GM21717 (cell line): ENCODE measurements around the gene AHSG.
A peak's percentile ranks its signal among the peaks of the same experiment; 100 is the strongest.
"Not testable (repeated sequence)": the region's sequence is repeated elsewhere in the genome, so short reads cannot be mapped to it uniquely, and the experiment has no call there.

Experiments used
- ATAC-seq: cut with Tn5 transposase; IDR thresholded peaks from one replicate; pipeline ENCODE4 v1.9.1; 2021; ENCODE audit warnings: mild to moderate bottlenecking, moderate library complexity; ENCODE audit not compliant: unreplicated experiment

The AHSG gene, protein sequence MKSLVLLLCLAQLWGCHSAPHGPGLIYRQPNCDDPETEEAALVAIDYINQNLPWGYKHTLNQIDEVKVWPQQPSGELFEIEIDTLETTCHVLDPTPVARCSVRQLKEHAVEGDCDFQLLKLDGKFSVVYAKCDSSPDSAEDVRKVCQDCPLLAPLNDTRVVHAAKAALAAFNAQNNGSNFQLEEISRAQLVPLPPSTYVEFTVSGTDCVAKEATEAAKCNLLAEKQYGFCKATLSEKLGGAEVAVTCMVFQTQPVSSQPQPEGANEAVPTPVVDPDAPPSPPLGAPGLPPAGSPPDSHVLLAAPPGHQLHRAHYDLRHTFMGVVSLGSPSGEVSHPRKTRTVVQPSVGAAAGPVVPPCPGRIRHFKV

DNA sequence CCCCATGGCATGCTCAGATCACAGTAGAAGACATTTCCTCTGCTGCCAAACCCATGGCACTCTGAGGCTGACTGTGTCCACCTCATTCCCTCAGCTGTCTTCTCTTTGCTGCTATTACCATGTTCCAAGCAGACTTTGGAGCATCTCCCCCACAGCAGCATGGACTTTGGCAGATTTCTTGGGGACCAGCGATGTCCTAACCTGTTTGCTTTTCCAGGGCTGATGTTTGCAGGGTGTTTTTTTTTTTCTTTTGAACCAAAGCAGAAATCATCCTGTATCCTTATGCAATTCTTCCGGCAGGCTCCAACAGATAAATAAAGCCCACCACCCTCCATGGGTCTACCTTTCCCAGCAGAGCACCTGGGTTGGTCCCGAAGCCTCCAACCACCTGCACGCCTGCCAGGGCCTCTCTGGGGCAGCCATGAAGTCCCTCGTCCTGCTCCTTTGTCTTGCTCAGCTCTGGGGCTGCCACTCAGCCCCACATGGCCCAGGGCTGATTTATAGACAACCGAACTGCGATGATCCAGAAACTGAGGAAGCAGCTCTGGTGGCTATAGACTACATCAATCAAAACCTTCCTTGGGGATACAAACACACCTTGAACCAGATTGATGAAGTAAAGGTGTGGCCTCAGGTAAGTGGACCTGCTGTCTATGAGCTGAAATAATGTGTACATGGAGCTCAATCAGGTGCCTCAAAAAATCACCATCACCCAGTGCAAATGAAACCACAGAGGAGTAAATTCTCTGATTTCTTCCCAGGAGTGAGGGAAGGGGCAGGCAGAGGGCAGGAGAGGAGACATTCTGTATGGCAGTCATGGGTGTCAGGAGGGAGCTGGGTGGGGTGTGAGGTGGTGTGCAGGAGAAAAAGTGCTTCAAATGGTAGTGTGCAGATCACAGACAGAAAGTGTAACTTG is at the start of gene AHSG:
TSS of gene AHSG (plus strand) at position 340 of the 916 bp plus-strand sequence. CDS start at position 422, 82 bp downstream.
- no peak for ATAC-seq

DNA sequence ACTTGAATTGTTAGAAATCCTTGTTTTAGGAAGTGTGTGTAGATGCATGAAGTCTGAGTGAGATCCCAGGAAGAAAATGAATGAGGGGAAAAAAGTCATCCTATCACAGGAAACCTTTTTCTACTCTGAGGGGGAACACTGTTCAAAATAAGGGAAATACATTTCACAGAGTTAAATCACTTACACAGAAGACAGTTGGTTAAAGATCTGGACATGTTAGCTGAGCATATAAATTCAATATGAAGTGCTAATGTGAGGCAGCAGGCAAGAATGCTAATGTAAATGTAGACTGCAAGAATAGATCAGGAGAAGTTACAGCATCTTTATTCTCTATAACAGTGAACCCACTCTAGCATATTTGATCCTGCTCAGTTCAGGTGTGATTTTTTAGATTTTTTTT is 48.3 kb upstream of the AHSG start:
- no peak for ATAC-seq

DNA sequence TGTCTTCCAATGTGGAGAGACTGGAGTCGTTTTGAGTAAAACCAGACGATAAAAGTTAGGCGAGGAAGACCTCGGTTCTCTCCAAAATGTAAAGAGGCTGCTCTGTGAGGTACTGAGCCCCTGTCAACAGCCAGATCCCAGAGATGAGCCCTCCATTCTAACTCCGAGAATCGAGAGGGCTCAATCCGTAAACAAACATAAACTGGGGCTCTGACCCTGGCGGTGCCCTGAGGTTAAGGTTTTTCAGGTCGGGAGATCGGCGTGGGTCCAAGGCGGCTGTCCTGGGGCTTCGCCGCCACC is 46.1 kb upstream of the AHSG start:
- ATAC-seq: peak; percentile 4

DNA sequence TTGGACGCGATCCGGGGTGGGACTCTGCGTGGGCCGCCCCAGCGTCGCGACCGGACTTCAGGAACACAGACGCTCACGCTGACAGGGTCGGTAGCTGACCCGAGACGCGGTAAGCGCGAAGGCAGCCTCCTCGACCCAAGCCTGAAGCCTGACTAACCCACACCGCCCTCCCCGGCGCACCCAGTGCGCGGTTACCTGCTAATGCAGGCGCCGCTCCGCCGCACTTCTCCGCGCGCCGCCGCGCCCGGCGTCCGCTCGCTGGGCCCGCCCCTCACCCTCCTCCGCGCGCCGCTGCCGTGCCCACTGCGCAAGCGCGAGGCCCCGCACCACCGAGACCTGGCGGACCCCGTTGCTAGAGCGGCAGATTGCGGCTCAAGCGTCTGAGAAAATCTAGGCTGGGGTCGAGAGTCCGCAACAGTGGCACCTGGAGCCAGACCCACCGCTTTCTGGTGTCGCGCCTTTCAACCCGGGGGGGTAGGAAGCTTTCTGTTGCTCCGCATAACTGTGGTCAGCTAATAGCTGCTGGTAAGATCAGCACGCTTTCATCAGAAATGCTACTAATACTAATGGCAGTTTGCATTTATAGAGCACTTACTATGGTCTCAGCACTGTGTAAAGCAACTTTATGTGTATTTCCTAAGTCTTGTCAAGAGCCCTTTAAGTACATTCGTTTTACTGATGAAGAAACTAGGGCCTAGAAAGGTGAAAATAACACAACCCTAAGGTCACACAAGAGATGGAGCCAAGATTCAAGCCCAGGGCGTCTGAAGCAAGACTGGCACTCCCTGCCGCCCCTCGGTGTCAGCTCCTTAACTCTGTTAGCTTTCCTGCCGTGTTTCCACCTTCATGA is 45.6 kb upstream of the AHSG start, which contains the start of gene TBCCD1:
TSS of gene TBCCD1 (minus strand) at position 268 of the 850 bp plus-strand sequence. CDS start 3,010 bp downstream, outside the sequence.
- peak; percentile 39 for ATAC-seq

DNA sequence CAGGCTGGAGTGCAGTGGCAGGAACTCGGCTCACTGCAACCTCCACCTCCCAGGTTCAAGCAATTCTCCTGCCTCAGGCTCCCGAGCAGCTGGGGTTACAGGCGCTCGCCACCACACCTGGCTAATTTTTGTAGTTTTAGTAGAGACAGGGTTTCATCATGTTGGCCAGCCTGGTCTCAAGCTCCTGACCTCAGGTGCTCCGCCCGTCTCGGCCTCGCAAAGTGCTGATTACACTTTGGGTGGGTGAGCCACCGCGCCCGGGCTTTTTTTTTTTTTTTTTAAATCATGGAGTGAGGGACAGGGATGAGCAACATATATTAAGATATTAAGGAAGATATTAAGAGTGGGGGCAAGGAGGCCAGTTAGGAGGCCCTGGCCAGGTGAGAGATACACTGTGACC is 43.5 kb upstream of the AHSG start:
- not testable (repeated sequence) for ATAC-seq

DNA sequence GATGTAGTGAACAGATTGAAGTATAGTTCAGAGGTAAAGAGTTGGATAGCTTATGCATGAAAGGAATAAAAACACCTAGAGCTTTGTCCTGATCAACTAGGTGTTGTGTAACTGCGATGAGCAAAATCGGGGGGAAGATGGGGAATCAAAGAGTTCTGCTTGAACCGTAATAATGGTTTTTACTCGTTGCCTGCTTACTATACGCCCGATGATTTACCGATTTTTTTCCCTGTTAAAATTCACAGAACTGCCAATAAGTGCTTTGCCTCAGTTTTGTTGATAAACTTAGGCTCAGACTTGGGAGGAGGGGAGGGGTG is 43.1 kb upstream of the AHSG start:
- ATAC-seq: no peak

DNA sequence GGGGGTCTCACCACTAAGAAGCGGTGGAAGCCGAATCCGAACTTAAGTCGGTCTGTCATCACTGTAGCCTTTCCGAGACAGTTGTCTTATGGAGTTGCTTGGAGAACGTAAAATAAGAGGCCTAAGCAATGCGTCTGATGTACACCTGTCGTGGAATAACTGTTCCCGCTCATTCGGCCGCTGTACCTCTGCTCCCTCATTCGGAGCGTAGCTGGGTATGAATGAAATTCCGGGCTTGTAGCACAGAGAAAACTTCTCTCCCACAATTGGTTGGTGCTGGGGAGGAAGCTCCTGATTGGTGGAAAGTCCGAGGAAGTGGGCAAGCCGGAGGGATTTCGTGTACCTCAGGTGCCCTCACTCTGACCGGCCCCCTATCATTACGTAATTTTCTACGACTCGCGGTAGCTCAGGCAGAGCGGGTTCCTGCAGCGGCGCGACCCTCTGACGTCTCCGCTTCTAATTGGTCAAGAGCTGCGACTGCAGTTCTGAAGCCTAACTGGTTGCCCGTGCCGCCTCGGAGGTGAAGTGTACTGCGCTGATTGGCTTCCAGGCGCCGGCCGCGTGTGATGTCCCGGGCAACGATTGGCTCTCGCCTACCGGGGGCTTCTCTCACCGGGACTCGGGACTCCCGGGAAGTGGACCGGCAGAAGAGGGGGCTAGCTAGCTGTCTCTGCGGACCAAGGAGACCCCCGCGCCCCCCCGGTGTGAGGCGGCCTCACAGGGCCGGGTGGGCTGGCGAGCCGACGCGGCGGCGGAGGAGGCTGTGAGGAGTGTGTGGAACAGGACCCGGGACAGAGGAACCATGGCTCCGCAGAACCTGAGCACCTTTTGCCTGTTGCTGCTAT is 42.5 kb upstream of the AHSG start, which contains the start of gene DNAJB11:
TSS of gene DNAJB11 (plus strand) at position 625 of the 845 bp plus-strand sequence. CDS start at position 803, 178 bp downstream.
- ATAC-seq: peak; percentile 80

DNA sequence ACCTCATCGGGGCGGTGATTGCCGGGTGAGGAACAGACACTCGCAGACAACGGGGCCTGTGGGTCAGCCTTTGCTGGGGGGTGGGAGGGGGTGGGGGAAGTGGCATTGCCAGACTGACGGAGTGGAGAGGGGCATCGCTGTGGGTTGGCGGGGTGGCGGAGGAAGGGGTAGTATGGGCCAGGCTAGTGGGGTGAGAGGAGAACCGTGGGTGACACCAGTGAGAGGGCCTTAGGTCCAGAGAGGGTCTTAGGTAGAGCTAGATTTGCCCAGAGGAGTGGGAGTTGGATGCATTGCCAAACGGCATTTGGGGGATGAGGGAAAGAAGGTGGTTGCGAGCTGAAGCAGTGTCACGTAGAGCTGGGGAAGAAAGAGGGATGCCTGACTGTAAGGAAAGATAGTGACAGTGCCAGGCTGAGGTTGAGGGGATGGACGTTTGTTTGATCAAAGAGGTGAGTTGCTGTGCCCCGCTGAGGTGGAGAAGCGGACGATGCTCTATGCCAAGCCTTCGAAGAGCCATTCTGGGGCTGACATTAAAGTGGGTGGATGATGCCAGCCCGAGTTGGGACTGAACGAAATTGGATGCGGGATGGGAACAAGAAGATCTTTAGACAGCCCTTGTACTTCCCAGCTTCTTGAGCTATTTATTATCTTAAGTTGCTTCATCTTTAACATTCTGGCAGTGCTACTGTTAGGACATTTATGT is 41.8 kb upstream of the AHSG start:
- no peak for ATAC-seq

DNA sequence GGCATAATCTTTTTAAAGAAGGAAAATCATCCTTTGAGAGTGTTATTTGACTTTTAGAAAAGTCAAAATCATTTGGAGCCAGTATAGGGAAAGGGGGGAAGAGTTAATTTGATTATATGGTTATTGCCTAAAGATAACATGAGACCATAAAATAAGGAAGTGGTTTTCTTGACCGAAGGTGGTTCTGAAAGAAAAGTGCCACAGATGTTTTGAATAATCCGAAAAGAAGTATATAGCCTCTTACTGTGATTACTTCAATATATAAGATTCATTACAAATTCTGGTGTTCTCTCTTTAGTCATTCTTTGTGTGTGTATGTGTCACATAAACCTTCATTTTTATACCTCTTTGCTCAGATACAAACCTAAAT is 41.2 kb upstream of the AHSG start:
- no peak for ATAC-seq

DNA sequence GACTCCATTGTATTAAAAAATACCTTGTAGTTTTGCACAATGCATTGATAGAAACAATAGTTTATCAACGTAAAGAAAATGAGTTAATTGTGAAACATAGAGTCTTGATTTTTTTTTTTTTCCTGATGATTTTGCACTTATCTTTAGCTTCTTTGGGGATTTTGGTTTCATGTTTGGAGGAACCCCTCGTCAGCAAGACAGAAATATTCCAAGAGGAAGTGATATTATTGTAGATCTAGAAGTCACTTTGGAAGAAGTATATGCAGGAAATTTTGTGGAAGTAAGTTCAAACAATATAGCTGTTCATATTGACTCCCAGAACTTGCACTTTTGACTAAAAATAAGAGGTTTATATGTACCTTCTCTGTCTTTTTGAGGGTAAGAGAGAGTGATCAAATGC is 35.3 kb upstream of the AHSG start:
- ATAC-seq: no peak

DNA sequence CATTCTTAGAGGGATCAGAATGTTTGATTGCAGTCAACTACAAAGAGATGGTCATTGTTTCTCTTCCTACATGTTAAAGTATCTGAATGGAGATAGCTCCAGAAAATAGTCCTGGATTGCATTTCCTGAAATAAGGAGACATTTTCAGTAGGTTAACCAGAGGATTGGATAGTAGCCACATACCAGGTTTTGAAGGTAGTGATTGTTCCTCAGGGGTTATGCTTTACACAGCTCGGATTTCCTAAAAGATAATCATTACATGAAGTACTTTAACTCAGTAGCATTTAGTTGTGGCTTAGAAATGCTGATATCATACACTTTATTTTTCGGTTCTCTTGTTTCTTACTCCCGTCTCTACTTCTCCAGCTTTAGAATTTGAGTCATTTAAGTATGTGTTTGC is 32.1 kb upstream of the AHSG start:
- no peak for ATAC-seq

DNA sequence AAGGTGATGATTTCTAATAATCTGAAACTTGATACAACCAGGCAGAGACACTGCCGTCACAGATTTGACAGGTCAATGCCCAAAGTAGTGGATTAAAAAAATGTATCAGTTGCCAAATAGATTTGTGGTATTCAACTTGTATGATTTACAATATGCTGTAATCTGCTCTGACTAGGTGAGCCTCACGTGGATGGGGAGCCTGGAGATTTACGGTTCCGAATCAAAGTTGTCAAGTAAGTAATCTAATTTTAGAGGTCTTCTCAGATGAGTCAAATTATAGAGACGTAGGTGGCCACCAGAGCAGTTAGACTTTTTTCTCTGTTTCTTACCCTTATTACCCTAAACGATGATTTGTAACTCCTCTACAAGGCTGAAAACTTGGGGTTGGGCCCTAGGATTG is 30.3 kb upstream of the AHSG start:
- no peak for ATAC-seq

DNA sequence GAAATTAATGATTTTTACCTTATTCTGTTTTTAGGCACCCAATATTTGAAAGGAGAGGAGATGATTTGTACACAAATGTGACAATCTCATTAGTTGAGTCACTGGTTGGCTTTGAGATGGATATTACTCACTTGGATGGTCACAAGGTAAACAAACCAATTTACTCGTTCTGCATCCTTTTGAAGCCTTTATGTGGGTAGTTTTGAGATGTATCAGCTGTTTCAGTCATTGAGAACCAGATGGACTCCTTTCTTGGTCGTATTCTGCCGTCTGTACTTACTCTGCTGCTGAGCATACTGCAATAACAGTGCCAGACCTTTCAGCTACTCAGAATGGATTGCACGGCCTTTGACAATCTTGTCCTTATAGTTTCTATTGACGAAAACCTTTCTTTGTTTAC is 29.0 kb upstream of the AHSG start:
- no peak for ATAC-seq

DNA sequence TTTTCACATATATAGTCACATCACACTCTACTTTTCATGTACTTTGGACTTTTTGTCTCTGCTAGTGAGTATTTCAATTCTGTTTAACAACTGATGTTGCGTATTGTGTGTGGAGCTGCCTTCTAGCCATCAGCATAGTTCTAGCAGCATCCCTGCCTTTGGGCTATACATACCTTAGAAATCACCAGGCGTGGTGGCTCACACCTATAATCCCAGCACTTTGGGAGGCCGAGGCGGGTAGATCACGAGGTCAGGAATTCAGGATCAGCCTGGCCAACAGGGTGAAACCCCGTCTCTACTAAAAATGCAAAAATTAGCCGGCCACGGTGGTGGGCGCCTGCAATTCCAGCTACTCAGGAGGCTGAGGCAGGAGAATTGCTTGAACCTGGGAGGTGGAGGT is 26.6 kb upstream of the AHSG start:
- ATAC-seq: not testable (repeated sequence)

DNA sequence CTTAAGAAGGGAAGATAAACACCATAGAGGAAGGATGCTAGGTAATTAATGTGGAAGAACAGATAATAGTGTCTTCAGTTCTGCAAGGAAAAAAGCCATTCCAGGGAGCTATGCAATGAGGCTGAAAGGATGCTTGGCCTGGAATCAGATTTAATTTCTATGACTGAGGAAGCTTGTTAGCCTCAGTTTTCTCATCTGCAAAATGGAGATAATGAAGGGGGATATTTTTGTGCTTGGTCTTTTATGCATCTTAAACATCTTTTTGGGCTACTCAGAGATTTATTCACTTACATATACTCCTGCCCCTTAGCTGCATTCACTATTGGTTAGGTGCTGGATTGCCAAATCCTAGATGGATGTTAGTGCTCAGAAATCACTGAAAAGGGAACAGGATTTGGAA is 25.7 kb upstream of the AHSG start:
- no peak for ATAC-seq

DNA sequence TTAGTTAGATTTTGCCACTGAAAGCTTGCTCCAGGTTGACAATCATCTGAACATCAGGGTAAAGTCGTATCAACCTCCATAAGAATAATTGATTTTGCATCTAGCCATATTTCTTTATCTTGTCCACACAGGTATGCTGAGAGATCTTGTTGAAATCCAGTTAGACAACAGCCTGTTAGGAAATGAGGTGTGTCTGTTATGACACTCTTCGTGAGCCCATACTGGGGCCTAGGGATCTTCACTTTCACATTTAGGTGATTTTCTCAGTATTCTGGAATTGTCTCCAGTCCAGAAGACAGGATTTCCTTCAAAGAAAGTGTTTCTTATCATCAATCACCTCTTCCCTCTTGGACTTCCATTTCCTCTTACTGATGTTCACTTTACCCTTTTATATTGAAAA is 24.2 kb upstream of the AHSG start:
- ATAC-seq: no peak

DNA sequence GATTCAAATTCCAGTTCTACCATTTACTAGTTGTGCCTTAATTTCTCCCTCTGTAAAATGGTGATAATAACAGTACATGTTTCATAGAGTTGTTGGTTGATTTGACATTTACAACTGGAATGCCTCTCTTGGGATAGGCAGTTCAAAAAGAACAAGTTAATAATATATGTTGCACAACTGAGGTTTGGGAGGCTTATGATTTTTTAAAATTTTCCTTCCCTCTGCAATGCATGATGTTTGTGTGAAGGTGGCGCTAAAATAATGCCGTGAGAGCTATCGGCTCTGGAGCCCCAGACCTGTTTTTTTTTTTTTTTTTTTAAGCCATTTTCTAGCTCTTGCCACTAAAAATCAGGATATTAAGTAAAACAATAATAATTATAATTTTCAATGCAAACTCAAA is 23.7 kb upstream of the AHSG start:
- no peak for ATAC-seq

DNA sequence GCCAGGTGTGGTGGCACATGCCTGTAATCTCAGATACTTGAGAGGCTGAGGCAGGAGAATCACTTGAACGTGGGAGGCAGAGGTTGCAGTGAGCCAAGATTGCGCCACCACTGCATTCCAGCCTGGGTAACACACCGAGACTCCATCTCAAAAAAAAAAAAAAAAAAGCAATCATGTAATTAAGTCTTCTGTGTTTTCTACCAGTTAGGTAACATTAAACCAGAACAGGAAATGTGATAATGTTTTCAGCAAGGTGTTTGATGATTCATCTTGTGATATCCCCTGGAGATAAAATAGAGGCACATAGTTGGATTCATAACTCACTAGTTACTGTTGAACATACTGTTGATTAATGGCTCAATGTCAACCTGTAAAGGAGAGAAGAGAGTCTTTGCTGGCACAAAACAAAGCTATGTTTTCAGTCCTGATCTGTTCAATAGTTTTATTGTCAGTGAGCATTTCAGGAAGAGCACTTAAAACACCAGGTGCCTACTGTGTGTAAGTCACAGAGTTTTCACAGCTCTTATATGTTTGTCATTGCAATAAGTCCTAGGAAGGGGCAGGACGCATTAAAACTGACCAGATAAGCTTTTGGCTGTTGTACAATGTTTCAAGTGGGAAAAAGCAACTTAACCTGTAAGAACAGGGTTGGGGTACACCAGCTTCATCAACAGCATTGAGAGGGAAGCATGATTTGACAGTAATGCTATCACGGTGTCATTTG is 22.8 kb upstream of the AHSG start:
- ATAC-seq: no peak
